ENCODE data around the gene MRE11.

Gene MRE11

DNA sequence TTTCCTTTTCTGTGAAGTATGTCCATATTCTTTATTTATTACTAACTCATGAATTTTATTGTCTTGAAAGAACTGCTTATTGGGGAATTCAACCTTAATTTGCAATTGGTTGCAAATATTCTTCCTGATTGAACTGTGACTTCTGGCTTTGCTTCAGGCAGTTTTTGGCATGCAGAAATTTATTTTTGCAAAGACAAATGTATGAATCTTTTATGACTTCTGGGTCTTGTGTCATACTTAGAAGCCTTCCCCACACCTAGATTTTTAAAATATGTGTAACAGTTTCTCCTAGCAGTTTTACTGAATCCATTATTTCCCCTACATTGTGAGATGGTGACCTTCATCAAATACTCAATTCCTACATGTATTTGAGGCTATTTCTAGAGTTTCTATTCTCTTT, 12.3 kb downstream of the MRE11 start:
- no peak for TF ChIP-seq CTCF (conservative IDR thresholded peaks at IDR 0.05; ENCODE audit: low read depth, low read length)
- H3K4me3 ChIP-seq (ENCODE audit: low read depth, low read length): no peak overlapping the region
- DNase-seq (ENCODE audit: low read depth): no peak

DNA sequence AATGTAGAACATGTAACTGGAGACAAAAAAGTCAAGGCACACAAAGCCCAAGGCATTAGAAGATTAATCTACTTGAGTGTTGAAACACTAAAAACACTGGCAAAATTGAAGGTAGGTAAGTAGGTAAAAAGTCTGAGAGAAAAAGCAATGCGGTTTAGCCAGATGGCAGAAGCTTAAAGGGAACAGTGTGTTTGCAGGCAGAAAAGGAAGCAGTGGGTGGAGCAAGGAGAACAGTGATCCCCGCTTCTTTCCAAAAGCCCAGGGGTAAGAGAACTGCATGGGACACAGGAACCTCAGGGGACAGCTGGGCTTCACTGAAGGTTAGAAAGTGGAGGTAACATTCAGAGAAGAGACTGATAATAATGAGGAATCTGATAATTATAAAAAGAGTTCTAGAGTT, 16.0 kb downstream of the MRE11 start:
- DNase-seq (ENCODE audit: low read depth): no peak
- H3K4me3 ChIP-seq (ENCODE audit: low read depth, low read length): no peak overlapping the region
- TF ChIP-seq CTCF (conservative IDR thresholded peaks at IDR 0.05; ENCODE audit: low read depth, low read length): no peak

GRCh38 chr11:94472916-94473799, 20.5 kb downstream of the MRE11 start:
- no peak overlapping the region for H3K4me3 ChIP-seq (ENCODE audit: low read depth, low read length)
- no peak for TF ChIP-seq CTCF (conservative IDR thresholded peaks at IDR 0.05; ENCODE audit: low read depth, low read length)
- DNase-seq (ENCODE audit: low read depth): peak; percentile 43

- DNase-seq (ENCODE audit: low read depth): no peak
- no peak for TF ChIP-seq CTCF (conservative IDR thresholded peaks at IDR 0.05; ENCODE audit: low read depth, low read length)
Measured at GRCh38 chr11:94469416-94469815, 24.2 kb downstream of the MRE11 start.

GRCh38 chr11:94459576-94459975, 34.1 kb downstream of the MRE11 start:
- TF ChIP-seq CTCF (conservative IDR thresholded peaks at IDR 0.05; ENCODE audit: low read depth, low read length): no peak
- no peak for DNase-seq (ENCODE audit: low read depth)
- no peak overlapping the region for H3K4me3 ChIP-seq (ENCODE audit: low read depth, low read length)

More at GRCh38 chr11:94469416-94469815, 24.2 kb downstream of the MRE11 start:
- H3K4me3 ChIP-seq (ENCODE audit: low read depth, low read length): no peak overlapping the region

GRCh38 chr11:94457118-94458029, 36.3 kb downstream of the MRE11 start:
- TF ChIP-seq CTCF (conservative IDR thresholded peaks at IDR 0.05; ENCODE audit: low read depth, low read length): no peak
- no peak overlapping the region for H3K4me3 ChIP-seq (ENCODE audit: low read depth, low read length)
- peak; percentile 20 for DNase-seq (ENCODE audit: low read depth)

Measured in choroid plexus epithelial cell (primary cell).